GM12892 (cell line): Measurements from ENCODE around the gene STOM.

Experiments used
- POLR2A ChIP-seq: IDR thresholded peaks from 2 replicates; pipeline ENCODE4 v1.6.1; 2011; ENCODE audit warnings: low read depth, low read length, control low read depth
- POLR2AphosphoS5 ChIP-seq: IDR thresholded peaks from 2 replicates; pipeline ENCODE4 v1.6.1; 2011; ENCODE audit warnings: low read depth, low read length, control low read depth
- TAF1 ChIP-seq: IDR thresholded peaks from 2 replicates; pipeline ENCODE4 v1.6.1; 2011; ENCODE audit warnings: low read depth, mild to moderate bottlenecking, control low read depth, low read length, borderline replicate concordance

DNA sequence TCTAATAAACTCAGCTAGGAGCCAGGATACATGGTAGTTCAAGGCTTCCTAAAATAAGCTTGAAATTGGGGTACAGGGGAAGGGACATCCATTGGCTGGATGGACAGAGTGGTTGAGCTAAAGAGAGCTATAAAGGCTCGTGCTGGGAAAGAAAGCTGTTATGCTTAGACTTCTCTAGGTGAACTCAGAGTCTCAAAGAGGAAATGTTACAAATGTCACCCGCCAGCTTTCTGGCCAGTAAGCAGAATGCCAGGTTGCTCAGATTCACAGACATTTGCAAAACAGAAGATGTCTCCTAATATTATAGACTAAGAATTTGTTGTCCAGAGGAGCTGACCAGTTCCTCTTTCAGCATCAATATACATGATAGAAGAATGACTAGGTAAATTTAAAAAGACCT is 30.6 kb downstream of the STOM start:
- TF ChIP-seq POLR2A (no peak), POLR2AphosphoS5 (no peak), TAF1 (no peak)
